Epithelial cell of esophagus (primary cell): ENCODE results near the gene THSD4.

ENCODE experiments used
- DNase-seq: peaks from one replicate; pipeline ENCODE4 v3.0.0; 2010; ENCODE audit warnings: low read depth
- H3K4me3 ChIP-seq: 2 replicates; pipeline ENCODE4 v1.5.1; 2011; ENCODE audit warnings: mild to moderate bottlenecking, low read length, control low read depth
- TF ChIP-seq, protein P1 (sequence below): IDR thresholded peaks from 2 replicates; pipeline ENCODE4 v1.5.1; 2011; ENCODE audit warnings: low read depth, mild to moderate bottlenecking, low read length, control low read depth, inconsistent platforms; ENCODE audit not compliant: insufficient read depth; ENCODE audit errors: missing control alignments

THSD4 gene

DNA sequence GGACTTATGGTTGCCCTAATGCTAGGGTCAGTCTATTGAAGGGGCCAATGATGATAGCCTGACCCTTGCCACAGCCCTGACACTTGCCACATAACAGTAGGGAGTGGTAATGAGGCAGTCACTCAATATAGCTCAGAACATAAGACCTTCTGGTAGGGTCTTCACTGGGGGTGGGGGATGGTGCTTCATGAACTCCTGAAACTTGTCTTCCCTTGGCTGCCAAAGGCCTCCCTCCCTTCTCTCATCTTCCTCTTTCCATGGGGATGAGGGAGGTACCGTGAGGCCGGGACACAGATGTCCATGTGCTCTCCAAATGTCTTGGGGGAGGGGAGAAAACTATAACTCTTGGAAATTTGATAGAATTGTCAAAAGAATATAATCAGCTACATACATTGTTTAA, 21.1 kb upstream of the THSD4 start:
- TF ChIP-seq, protein P1, sequence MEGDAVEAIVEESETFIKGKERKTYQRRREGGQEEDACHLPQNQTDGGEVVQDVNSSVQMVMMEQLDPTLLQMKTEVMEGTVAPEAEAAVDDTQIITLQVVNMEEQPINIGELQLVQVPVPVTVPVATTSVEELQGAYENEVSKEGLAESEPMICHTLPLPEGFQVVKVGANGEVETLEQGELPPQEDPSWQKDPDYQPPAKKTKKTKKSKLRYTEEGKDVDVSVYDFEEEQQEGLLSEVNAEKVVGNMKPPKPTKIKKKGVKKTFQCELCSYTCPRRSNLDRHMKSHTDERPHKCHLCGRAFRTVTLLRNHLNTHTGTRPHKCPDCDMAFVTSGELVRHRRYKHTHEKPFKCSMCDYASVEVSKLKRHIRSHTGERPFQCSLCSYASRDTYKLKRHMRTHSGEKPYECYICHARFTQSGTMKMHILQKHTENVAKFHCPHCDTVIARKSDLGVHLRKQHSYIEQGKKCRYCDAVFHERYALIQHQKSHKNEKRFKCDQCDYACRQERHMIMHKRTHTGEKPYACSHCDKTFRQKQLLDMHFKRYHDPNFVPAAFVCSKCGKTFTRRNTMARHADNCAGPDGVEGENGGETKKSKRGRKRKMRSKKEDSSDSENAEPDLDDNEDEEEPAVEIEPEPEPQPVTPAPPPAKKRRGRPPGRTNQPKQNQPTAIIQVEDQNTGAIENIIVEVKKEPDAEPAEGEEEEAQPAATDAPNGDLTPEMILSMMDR: no peak
- H3K4me3 ChIP-seq: no peak overlapping the region
- DNase-seq: no peak

DNA sequence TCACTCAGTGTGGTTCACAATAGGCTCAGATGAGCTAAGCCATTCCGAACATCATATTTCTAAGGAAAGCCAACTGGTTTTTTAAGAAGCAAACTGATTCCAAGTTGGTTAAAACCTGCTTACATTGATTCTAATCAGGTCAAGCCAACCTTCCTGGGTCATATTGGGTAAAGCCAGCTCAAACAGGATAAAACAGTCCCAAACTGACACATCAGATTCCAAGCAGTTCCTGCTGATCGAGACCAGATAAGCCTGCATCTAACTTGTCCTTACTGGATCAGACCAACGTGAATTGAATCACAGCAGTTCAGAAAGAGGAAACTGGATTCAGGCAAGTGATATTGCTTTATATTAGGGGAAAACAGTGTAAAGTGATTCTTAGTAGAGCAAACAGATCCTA, 18.6 kb upstream of the THSD4 start:
- no peak overlapping the region for H3K4me3 ChIP-seq
- DNase-seq: peak; percentile 84
- TF ChIP-seq, protein P1: no peak

DNA sequence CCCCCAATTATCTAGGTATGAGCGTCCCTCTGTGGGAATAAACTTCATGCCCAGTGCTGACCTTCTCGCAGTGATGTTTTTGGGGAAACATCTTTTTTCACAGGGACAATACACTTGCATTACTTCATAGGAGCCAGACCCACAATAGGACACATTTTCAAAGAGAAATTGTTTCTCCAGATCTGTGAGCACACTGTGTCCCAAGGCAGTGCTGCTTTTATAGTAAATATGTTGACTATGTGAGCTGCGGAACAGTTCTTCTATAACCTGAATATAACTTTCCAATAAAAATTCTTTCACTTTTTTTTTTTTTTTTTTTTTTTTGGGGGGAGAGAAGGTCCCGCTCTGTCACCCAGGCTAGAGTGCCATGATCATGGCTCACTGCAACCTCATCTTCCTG, 17.4 kb upstream of the THSD4 start:
- TF ChIP-seq, protein P1: no peak
- DNase-seq: no peak
- H3K4me3 ChIP-seq: no peak overlapping the region

GRCh38 chr15:71098920-71099319, 16.4 kb upstream of the THSD4 start:
- no peak for DNase-seq
- TF ChIP-seq, protein P1: no peak
- no peak overlapping the region for H3K4me3 ChIP-seq

DNA sequence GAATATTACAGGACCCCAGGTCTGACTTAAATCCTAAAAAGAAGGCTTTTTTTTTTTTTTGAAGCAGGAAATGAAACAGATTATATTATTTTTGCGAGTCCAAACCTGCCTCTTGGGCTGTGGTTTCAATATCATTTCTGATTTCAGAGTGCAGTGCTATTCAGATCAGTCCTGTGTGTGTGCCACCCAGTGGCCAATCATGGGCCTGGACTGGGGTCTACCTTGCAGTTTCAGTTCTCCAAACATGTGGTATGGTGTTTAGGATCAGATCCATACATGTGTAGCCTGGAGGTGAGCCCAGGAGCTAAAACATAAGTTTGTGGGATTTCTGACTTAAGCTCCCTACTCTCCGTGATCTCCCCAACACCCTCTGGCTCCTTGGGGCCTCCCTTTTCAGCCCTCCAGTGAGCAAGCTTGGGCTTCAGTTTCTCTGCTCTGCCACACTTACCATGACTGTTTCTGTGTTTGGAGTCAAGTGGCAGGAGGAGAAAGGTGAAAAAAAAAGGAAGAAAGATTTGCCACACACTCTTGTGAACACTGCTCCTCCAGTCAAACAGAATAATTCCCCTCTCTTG, 12.1 kb upstream of the THSD4 start:
- no peak overlapping the region for H3K4me3 ChIP-seq
- DNase-seq: peak; percentile 73
- TF ChIP-seq, protein P1: peak; percentile 60

DNA sequence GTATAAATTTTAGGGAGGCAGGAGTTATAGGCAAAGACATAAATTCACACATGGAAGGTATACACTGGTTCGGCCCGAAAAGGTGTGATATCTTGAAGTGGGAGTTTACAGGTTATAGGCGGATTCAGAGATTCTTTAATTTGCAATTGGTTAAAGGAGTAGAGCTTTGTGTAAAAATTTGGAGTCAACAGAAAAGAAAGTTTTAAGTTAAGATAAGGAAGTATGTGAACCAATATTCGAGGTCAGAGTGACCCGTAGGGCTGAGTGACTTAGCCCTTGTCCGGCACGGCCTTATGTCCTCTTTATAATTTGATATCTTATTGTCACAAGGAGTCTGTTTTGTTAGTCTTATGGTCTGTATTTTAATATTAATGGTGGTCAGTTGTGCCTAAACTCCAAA, 10.6 kb upstream of the THSD4 start:
- TF ChIP-seq, protein P1: no peak
- H3K4me3 ChIP-seq: no peak overlapping the region
- no peak for DNase-seq

DNA sequence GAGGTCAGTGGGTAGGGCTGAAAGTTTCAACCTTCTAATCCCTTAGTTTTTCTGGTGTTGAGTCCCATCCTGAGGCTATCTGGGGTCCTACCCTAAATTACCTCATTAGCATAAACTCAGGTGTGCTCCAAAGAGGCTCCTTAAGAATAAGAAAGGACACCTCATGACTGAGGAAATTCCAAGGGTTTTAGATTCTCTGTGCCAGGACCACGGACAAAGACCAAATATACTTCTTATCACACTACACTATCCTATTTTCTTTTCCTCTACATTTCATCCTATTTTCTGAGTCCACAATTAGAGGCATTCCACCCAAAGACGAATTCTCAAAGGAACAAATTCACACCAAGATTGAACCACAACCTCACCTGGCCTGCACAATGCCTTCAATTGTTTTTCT, 9.8 kb upstream of the THSD4 start:
- H3K4me3 ChIP-seq: no peak overlapping the region
- DNase-seq: no peak
- TF ChIP-seq, protein P1: no peak
